ENCODE results near the gene CLDN10.
A peak's percentile ranks its signal among the peaks of the same experiment; 100 is the strongest.

CLDN10 gene

DNA sequence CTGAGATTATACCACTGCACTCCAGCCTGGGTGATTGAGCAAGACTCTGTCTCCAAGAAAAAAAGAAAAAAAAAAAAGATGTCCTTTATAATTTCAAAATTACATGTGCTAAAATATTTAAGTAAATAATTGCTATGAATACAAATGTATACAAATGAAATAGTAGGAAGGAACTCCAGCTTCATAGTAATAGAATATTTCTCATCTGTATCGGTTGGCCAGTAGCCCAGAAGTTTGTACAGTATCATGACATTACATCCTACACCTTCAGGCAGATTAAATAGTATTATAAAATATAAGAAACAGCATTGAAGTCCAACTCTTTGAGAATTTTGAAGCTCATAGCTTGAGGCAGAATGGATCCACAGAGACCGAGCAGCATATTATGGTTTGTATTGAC, 36.5 kb upstream of the CLDN10 start:
- FAIRE-seq, result no peak
- TF ChIP-seq POLR2AphosphoS5 (IDR thresholded peaks at IDR 0.05; ENCODE audit: low read depth, low read length), result no peak
- no peak for TF ChIP-seq POLR2A (IDR thresholded peaks at IDR 0.05; ENCODE audit: low read depth, low read length)
- no peak for TF ChIP-seq TAF1 (IDR thresholded peaks at IDR 0.05; ENCODE audit: borderline replicate concordance, low read depth, low read length)
- DNase-seq (ENCODE audit: insufficient read length), result no peak

DNA sequence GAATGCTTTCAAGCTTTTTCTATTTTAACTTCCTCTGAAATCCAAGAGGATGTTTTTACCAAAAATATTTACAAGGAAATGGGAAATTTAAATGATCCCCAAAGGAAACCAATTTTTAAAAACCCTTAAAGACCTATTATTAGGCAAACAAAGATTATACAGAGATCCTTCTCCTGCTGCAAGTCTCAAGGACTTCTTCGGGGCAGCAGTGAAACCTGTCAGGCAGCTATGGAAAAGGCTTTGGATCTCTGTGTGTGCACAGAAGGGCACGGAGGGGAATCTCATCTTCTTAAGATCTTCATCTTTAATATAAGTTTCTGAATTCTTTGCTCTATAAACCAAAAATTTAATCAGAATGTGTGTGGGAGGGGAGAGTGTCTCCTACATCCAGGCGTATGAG, 36.0 kb upstream of the CLDN10 start:
- DNase-seq (ENCODE audit: insufficient read length) (no peak), FAIRE-seq (no peak)
- no peak for TF ChIP-seq POLR2AphosphoS5 (IDR thresholded peaks at IDR 0.05; ENCODE audit: low read depth, low read length)
- no peak for TF ChIP-seq TAF1 (IDR thresholded peaks at IDR 0.05; ENCODE audit: borderline replicate concordance, low read depth, low read length)
- TF ChIP-seq POLR2A (IDR thresholded peaks at IDR 0.05; ENCODE audit: low read depth, low read length), result no peak

DNA sequence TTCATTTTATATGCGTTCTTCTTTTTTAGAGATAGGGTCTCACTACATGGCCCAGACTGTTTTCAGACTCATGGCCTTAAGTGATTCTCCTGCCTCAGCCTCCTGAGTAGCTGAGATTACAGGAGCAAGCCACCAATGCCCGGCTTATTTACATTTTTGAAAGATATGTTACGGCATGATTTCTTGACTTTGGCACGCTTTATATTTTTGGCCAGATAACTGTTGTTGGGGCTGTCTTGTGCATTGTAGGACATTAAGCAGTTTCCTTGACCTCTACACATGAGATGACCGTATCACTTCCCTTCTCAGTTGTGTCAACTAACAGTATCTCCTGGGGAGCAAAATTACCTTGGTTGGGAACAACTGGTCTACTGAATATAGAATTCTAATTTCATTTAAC, 28.9 kb upstream of the CLDN10 start:
- no peak for TF ChIP-seq TAF1 (IDR thresholded peaks at IDR 0.05; ENCODE audit: borderline replicate concordance, low read depth, low read length)
- FAIRE-seq (no peak), DNase-seq (ENCODE audit: insufficient read length) (no peak)

DNA sequence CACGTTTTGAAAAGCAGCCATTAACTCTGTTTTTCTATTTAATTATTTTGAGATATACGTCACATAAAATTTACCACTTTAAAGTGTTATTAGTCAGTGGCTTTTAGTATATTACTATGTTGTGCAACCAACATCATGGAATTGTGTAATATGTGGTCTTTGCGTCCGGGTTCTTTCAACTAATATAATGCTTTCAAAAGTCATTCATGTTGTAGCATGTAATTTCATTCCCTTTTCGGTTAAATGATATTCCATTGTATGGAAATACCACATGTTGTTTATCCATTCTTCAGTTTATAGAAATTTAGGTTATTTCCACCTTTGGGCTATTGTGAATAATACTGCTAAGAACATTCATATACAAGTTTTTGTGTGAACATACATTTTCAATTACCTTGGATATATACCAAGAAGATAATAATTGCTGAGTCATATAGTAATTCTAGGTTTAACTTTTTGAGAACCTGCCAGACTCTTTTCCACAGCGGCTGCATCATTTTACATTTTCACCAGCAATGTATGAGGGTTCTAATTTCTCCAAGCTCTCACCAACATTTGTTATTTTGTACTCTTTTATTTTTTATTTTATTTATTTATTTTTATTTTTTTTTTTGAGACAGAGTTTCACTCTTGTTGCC, 28.1 kb upstream of the CLDN10 start:
- FAIRE-seq, result no peak
- DNase-seq (ENCODE audit: insufficient read length), result no peak

DNA sequence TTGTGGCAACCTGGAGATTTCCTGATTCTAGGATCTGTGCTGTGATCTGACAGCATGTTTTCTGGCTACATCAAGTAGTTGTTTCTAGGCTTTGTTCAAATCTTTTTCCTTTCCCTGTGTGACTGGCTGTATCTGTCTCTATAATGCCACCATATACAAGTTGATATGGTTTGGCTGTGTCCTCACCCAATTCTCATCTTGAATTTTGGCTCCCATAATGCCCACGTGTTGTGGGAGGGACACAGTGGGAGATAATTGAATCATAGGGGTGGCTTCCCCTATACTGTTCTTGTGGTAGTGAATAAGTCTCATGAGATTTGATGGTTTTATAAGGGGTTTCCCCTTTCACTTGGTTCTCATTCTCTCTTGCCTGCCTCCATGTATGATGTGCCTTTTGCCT, 24.6 kb upstream of the CLDN10 start:
- TF ChIP-seq POLR2AphosphoS5 (IDR thresholded peaks at IDR 0.05; ENCODE audit: low read depth, low read length) (no peak), TAF1 (IDR thresholded peaks at IDR 0.05; ENCODE audit: borderline replicate concordance, low read depth, low read length) (no peak), POLR2A (IDR thresholded peaks at IDR 0.05; ENCODE audit: low read depth, low read length) (no peak)
- DNase-seq (ENCODE audit: insufficient read length) (no peak), FAIRE-seq (no peak)

More for the DNA sequence above, 28.1 kb upstream of the CLDN10 start:
- no peak for TF ChIP-seq POLR2A (IDR thresholded peaks at IDR 0.05; ENCODE audit: low read depth, low read length)
- TF ChIP-seq TAF1 (IDR thresholded peaks at IDR 0.05; ENCODE audit: borderline replicate concordance, low read depth, low read length), result no peak
- TF ChIP-seq POLR2AphosphoS5 (IDR thresholded peaks at IDR 0.05; ENCODE audit: low read depth, low read length), result no peak

DNA sequence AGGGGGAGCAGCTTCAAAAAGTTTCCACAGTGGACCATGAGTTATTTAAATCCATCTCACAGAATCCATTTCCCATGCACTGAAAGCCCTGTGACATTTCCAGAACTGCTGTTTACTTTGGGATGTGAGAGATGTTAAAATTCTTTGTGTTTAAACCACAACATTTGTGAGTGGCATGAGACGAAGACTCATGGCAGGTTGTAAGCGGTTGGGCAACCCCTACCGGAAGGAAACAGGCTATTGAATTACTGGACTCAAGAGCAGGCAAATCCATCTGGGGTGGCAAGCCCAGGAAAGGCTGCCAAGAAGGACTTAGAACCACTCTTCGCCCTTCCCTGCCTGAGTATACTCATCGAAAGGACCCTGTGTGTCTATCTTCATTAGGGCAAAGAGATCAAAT, 22.3 kb upstream of the CLDN10 start:
- FAIRE-seq, result no peak

DNA sequence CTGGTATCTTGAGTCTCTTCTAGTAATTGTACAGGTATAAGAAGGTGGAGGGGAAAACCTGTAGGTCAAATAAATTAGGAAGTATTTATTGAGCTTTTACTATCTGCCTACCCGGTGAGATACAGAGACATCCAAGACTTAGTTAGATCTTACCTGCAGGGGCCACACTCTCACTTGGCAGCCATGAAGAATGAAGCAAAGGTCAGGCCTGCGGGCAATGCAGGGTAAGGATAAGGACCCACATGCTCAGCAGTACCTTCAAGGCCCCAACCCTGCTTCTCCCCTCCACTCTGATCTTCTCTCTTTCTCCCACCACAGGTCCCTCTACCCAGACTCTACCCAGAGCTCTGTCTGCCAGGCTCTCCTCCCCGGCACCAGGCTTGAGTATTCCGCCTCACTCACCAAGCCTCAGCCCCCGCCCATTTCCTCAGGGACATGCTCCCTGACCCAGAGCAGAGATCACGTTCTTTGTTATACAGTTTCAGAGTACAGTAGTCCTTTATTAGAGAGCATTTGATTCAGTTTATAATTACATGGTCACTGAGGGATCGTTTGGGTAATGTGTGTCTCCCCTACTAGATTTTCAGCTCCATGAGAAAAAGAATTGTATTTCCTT, 18.9 kb upstream of the CLDN10 start:
- TF ChIP-seq TAF1 (IDR thresholded peaks at IDR 0.05; ENCODE audit: borderline replicate concordance, low read depth, low read length) (no peak), POLR2AphosphoS5 (IDR thresholded peaks at IDR 0.05; ENCODE audit: low read depth, low read length) (no peak), POLR2A (IDR thresholded peaks at IDR 0.05; ENCODE audit: low read depth, low read length) (no peak)
- DNase-seq (ENCODE audit: insufficient read length) (no peak), FAIRE-seq (no peak)

More for the DNA sequence above, 22.3 kb upstream of the CLDN10 start:
- TF ChIP-seq POLR2A (IDR thresholded peaks at IDR 0.05; ENCODE audit: low read depth, low read length), result no peak
- TF ChIP-seq TAF1 (IDR thresholded peaks at IDR 0.05; ENCODE audit: borderline replicate concordance, low read depth, low read length), result no peak
- no peak for TF ChIP-seq POLR2AphosphoS5 (IDR thresholded peaks at IDR 0.05; ENCODE audit: low read depth, low read length)
- DNase-seq (ENCODE audit: insufficient read length), result no peak

DNA sequence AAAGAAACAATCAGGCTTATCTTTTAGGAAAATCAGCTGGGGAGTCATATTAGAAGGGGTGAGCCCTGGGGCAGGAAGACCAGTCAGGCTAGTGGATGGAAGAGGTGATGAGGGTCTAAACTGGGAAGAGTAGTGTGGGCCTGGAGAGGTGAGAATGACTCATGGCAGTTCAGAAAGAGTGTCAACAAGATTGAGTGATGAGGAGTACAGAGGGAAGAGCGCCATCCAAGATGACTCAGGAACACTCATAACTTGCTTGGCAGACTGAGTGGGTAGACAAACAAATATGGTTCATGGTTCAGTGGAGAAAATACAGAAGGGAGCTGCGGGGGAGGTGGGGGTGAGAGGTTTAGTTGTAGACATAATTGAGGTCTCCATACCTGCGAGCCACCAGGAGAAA, 17.3 kb upstream of the CLDN10 start:
- TF ChIP-seq TAF1 (IDR thresholded peaks at IDR 0.05; ENCODE audit: borderline replicate concordance, low read depth, low read length) (no peak), POLR2AphosphoS5 (IDR thresholded peaks at IDR 0.05; ENCODE audit: low read depth, low read length) (no peak), POLR2A (IDR thresholded peaks at IDR 0.05; ENCODE audit: low read depth, low read length) (no peak)
- no peak for FAIRE-seq

DNA sequence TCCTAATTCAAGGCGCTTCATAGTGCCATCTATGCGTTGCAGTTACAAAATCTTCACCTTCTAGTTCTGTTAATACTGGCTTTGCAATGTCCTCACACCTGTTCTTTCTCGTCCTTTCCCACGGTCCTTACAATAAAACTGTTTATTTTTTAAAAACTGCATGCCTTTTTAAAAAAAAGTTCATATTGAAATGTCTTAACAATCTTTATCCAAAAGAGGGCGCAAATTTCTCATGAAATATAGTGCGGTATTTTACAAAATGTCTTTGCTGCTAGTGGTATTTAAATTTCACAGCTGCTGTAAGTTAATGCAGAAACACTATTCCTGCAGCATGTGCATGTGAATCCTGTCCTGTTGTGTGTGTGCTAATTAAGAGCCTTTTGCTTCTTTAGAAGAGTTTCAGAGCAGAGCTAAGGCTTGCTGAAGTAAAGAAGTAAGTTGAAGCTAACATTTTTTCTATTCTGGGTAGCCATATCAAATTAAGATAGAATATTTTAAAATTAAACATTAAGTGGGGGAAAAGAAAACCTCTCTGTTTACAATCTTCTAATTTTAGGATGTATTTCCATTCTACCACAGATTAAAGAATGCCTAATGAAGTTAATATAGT, 15.8 kb upstream of the CLDN10 start:
- TF ChIP-seq POLR2A (IDR thresholded peaks at IDR 0.05; ENCODE audit: low read depth, low read length) (no peak), TAF1 (IDR thresholded peaks at IDR 0.05; ENCODE audit: borderline replicate concordance, low read depth, low read length) (no peak), POLR2AphosphoS5 (IDR thresholded peaks at IDR 0.05; ENCODE audit: low read depth, low read length) (no peak)
- peak; percentile 44 for FAIRE-seq
- DNase-seq (ENCODE audit: insufficient read length), result no peak

More for the DNA sequence above, 17.3 kb upstream of the CLDN10 start:
- no peak for DNase-seq (ENCODE audit: insufficient read length)

DNA sequence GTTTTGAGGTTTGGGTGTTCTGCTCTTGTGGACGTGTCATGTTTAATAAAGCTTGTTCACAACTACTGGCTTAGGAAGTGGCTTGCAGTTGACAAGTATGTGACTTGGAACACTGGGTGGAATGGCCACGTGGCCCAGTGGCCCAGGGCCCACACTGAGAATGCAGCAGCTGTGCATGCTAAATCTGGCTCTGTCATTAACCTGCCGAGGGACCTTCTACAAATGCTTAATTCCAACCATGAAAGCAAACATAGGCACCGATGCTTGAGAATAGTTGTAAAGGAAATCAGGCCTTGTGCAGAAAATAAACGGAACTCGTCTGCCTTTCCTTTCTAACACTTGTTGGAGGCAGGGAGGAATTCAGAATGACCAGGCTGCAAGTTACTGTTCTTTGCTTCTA, 11.6 kb upstream of the CLDN10 start:
- DNase-seq (ENCODE audit: insufficient read length) (no peak), FAIRE-seq (no peak)
- no peak for TF ChIP-seq POLR2A (IDR thresholded peaks at IDR 0.05; ENCODE audit: low read depth, low read length)
- no peak for TF ChIP-seq TAF1 (IDR thresholded peaks at IDR 0.05; ENCODE audit: borderline replicate concordance, low read depth, low read length)
- TF ChIP-seq POLR2AphosphoS5 (IDR thresholded peaks at IDR 0.05; ENCODE audit: low read depth, low read length), result no peak

DNA sequence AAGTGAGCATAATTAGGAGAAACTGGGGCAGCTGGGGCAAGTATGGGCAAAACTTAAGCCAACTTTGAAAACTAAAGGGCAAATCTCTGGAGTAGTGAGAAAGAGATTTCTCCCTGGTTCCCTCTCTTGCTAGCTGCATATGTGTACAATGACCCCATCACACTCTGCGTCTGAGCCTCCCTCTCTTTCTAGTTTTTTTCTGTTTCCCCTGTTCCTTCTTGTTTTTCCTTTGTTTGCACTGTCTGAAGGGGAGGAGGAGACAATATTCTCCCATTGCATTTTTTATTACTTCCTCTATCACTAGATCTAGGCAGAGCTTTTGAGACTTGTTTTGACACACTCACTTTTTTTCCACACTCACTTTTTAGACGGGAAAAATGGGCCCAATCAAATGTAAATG, 11.2 kb upstream of the CLDN10 start:
- TF ChIP-seq TAF1 (IDR thresholded peaks at IDR 0.05; ENCODE audit: borderline replicate concordance, low read depth, low read length) (no peak), POLR2A (IDR thresholded peaks at IDR 0.05; ENCODE audit: low read depth, low read length) (no peak), POLR2AphosphoS5 (IDR thresholded peaks at IDR 0.05; ENCODE audit: low read depth, low read length) (no peak)
- FAIRE-seq (no peak), DNase-seq (ENCODE audit: insufficient read length) (no peak)

DNA sequence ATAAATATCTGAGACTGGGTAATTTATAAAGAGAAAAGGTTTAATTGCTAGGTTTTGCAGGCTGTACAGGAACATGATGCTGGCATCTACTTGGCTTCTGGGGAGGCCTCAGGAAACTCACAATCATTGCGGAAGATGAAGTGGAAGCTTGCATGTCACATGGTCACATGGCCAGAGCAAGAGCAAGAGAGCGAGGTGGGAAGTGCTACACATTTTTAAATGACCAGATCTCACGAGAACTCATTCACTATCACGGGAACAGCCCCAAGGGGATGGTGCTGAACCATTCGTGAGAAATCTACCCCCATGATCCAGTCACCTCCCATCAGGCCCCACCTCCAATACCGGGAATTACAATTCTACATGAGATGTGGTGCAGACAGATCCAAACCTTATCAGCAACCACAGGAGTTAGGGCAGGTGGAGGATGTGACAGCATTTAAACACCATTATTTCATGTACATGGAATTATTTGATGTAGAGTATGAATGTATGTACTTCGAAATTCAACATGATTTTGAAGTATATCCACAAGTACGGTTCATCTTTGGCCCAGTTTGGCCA, 10.5 kb upstream of the CLDN10 start:
- DNase-seq (ENCODE audit: insufficient read length) (no peak), FAIRE-seq (no peak)
- TF ChIP-seq TAF1 (IDR thresholded peaks at IDR 0.05; ENCODE audit: borderline replicate concordance, low read depth, low read length) (no peak), POLR2AphosphoS5 (IDR thresholded peaks at IDR 0.05; ENCODE audit: low read depth, low read length) (no peak), POLR2A (IDR thresholded peaks at IDR 0.05; ENCODE audit: low read depth, low read length) (no peak)

Data from GM12892 (cell line).